Adrenal gland (tissue), 5 donors: Measurements from ENCODE around the gene GH1.

ENCODE experiments used
- CTCF ChIP-seq, 6 experiments: fragments of 450-650 bp in 4 of 6; fragments of 200-600 bp in 2 of 6; sonication (generic) in 1 of 6; IDR thresholded peaks; 1 replicate in 5 of 6; 2 replicates in 1 of 6; pipeline versions ENCODE4 v1.5.1 to v1.8.0; 2016 to 2021; ENCODE audit warnings: antibody characterized with exemption in 6 of 6, mild to moderate bottlenecking in 2 of 6, moderate library complexity in 1 of 6
- POLR2A ChIP-seq, 2 donors: fragments of 450-650 bp; IDR thresholded peaks; one replicate each; pipeline ENCODE4 v1.6.1; 2017; ENCODE audit warnings: antibody characterized with exemption in 2 of 2, mild to moderate bottlenecking in 2 of 2, moderate library complexity in 1 of 2
- donor health status: DM: no; HTN: no; CAD: no.

GRCh38 chr17:63941162-63941561 is 22.5 kb upstream of the GH1 start:
- TF ChIP-seq CTCF (IDR thresholded peaks at IDR 0.05) (no peak), POLR2A (IDR thresholded peaks at IDR 0.05) (no peak)
